Suprapubic skin (tissue), 3 donors: ENCODE data around the gene CACNA2D4.

Source experiments
- CTCF ChIP-seq, 2 donors: fragments of 200-600 bp in 1 of 2; fragments of 450-650 bp in 1 of 2; sonication (generic) in 1 of 2; IDR thresholded peaks; one replicate each; pipeline ENCODE4 v1.5.1; 2016 to 2019; ENCODE audit warnings: antibody characterized with exemption in 2 of 2, mild to moderate bottlenecking in 1 of 2, moderate library complexity in 1 of 2
- POLR2AphosphoS5 ChIP-seq, 3 donors: sonication (generic); formaldehyde crosslinking; IDR thresholded peaks; one replicate each; pipeline ENCODE4 v1.6.1; 2017; ENCODE audit warnings: antibody characterized with exemption in 3 of 3

GRCh38 chr12:1870086-1870485 lies 48.4 kb downstream of the CACNA2D4 start:
- no peak for TF ChIP-seq CTCF (IDR thresholded peaks at IDR 0.05)
- TF ChIP-seq POLR2AphosphoS5 (IDR thresholded peaks at IDR 0.05), result no peak
